GM04504 (cell line): ENCODE data around the gene NCMAP.
"Not testable (repeated sequence)": the region's sequence is repeated elsewhere in the genome, so short reads cannot be mapped to it uniquely, and the experiment has no call there.

Experiments used
- DNase-seq: peaks from one replicate; pipeline ENCODE4 v3.0.0-alpha.2; 2012; ENCODE audit warnings: low read depth

The NCMAP gene

GRCh38 chr1:24541711-24542346, 14.1 kb upstream of the NCMAP start:
- DNase-seq = no peak

GRCh38 chr1:24544239-24544638, 11.6 kb upstream of the NCMAP start:
- no peak for DNase-seq

- no peak for DNase-seq
These were observed 10.2 kb upstream of the NCMAP start for GRCh38 chr1:24545662-24546061.

- DNase-seq = no peak
These were observed 8.7 kb upstream of the NCMAP start for GRCh38 chr1:24547195-24547594.

GRCh38 chr1:24548070-24548469, 7.8 kb upstream of the NCMAP start:
- no peak for DNase-seq

- not testable (repeated sequence) for DNase-seq
These were observed 6.7 kb upstream of the NCMAP start for GRCh38 chr1:24549210-24549609.

GRCh38 chr1:24551290-24551959, 4.5 kb upstream of the NCMAP start:
- no peak for DNase-seq

GRCh38 chr1:24551960-24552571, 3.8 kb upstream of the NCMAP start:
- DNase-seq = no peak

GRCh38 chr1:24553931-24554330, 2.0 kb upstream of the NCMAP start:
- DNase-seq = no peak

- DNase-seq = no peak
These were observed 1.2 kb upstream of the NCMAP start for GRCh38 chr1:24554714-24555113.

- DNase-seq = no peak
These were observed 518 bp downstream of the NCMAP start for GRCh38 chr1:24556414-24556795.

GRCh38 chr1:24557220-24557619, 1.3 kb downstream of the NCMAP start:
- DNase-seq = no peak

- no peak for DNase-seq
These were observed 1.8 kb downstream of the NCMAP start for GRCh38 chr1:24557711-24558131.

GRCh38 chr1:24558455-24558854, 2.6 kb downstream of the NCMAP start:
- DNase-seq = no peak

GRCh38 chr1:24558902-24559791, 3.3 kb downstream of the NCMAP start:
- DNase-seq = peak; percentile 28

- no peak for DNase-seq
These were observed 4.5 kb downstream of the NCMAP start for GRCh38 chr1:24560361-24560760.

- no peak for DNase-seq
These were observed 6.7 kb downstream of the NCMAP start for GRCh38 chr1:24562625-24563024.

GRCh38 chr1:24564695-24565094, 8.8 kb downstream of the NCMAP start:
- DNase-seq = no peak

- no peak for DNase-seq
These were observed 10.5 kb downstream of the NCMAP start for GRCh38 chr1:24566236-24566867.

- no peak for DNase-seq
These were observed 12.0 kb downstream of the NCMAP start for GRCh38 chr1:24567792-24568388.

- DNase-seq = no peak
These were observed 12.6 kb downstream of the NCMAP start for GRCh38 chr1:24568475-24568874.
